ENCODE measurements around the gene PON2.

DNA sequence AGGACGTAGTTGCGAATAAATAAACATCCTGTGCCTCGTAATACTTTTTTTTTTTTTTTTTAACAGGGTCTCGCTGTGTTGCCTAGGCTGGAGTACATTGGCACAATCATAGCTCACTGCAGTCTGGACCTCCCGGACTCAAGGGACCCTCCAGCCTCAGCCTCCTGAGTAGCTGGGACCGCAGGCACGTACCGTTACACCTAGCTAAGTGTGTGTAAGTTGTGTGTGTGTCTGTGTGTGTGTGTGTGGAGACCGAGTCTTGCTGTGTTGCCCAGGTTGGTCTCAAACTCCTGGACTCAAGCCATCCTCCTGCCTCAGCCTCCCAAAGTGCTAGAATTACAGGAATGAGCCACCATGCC, 573 bp upstream of the PON2 start:
- no peak for TF ChIP-seq EZH2 (IDR thresholded peaks at IDR 0.05; ENCODE audit: low read length)
- TF ChIP-seq, protein P1, sequence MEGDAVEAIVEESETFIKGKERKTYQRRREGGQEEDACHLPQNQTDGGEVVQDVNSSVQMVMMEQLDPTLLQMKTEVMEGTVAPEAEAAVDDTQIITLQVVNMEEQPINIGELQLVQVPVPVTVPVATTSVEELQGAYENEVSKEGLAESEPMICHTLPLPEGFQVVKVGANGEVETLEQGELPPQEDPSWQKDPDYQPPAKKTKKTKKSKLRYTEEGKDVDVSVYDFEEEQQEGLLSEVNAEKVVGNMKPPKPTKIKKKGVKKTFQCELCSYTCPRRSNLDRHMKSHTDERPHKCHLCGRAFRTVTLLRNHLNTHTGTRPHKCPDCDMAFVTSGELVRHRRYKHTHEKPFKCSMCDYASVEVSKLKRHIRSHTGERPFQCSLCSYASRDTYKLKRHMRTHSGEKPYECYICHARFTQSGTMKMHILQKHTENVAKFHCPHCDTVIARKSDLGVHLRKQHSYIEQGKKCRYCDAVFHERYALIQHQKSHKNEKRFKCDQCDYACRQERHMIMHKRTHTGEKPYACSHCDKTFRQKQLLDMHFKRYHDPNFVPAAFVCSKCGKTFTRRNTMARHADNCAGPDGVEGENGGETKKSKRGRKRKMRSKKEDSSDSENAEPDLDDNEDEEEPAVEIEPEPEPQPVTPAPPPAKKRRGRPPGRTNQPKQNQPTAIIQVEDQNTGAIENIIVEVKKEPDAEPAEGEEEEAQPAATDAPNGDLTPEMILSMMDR (optimal IDR thresholded peaks at IDR 0.05 in 1 of 3, IDR thresholded peaks at IDR 0.05 in 1 of 3, conservative IDR thresholded peaks at IDR 0.05 in 1 of 3; ENCODE audit: extremely low read depth in 1 of 3, insufficient read depth in 2 of 3, low read length in 3 of 3) = no peak

All from keratinocyte (primary cell).